NCI-H1417 (cell line): ENCODE results near the gene ENO3.
A peak's percentile ranks its signal among the peaks of the same experiment; 100 is the strongest.

ENCODE experiments used
- DNase-seq, 3 experiments: peaks; one replicate each; lab custom pipeline; 2025; lab: John Stamatoyannopoulos, UW

The ENO3 gene

DNA sequence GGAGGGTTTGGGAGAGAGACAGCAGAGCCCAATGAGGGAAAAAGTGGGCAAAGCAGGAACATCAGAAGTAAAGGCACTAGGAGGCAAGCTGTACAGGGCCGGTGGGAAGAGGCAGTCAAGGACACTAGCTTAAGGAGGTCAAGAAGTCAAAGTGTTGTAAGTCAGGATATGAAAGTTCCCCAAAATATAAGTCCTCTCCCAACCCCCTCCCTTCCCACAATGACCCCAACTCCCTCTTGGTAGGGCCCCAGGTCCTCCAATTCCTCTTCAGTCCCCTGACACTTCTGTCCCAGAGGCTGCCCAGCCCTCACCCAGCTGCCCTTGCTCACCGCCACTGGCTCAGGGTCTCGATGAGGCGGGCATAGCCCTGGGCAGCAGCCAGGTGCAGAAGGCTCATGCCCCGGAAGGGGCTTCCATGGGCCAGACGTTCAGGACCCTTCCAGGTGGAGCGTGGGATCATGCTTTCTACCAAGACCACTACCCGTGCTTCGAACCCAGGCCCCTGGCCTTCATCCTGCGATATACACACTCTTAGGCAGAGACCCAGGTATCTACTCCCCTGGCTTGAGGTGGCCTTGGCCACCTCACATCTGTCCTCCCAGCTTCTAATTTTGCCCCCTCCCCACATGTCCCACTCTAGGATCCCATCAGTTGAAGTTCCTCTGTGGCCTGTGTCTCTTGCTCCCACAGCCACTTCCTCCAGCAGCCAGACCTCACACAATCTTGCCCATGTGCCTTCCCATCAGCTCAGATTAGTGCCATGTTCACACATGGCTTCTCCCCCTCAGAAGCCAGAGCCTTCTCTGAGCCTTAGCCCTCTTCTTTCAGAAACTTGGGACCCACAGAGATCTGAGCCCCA is 22.6 kb downstream of the ENO3 start:
- DNase-seq: no peak

DNA sequence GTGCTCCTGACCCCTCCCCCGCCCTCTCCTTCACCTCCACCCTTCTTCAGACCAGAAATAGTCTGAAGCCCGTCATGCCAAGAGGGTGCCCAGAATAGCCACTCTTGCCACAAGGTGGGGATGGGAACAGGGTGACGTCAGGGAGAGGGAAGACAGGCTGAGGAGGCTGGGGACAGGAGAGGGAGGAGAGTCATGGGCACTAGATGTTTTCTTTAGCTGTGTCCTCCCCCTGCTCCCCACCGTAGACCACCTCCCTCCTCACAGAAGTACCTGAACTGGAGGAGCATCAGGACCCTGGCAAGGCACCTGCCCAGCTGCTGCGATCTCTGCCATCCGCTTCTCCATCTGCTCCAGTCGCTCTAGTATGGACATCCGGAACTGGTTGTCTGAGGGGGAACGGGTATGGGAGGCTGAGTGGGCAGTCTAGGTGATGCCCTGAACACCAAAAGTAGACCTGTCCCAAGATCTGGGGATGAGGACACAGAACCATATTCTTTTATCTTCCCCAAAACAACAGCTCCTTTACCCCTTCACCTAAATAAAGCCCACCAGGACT is 23.3 kb downstream of the ENO3 start:
- DNase-seq: no peak

DNA sequence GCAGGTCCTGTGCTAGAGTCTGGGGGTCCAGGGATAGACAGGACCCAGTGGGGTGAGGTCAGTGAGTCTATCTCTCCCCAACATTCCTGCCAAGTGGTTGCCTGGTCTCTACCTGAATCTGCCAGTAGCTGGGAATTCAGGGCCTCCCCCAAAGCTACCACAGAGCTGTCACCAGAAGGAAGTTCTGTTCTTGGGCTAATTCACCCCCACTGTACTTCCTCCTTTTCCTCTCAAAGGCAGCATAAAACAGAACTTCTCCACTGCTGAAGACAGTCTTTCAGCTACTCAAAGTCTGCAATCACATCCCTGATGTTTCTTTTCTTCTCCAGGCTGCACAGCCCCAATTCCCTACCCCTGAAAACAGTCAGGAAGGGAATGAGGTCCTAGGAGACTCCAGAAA is 27.8 kb downstream of the ENO3 start:
- no peak for DNase-seq

DNA sequence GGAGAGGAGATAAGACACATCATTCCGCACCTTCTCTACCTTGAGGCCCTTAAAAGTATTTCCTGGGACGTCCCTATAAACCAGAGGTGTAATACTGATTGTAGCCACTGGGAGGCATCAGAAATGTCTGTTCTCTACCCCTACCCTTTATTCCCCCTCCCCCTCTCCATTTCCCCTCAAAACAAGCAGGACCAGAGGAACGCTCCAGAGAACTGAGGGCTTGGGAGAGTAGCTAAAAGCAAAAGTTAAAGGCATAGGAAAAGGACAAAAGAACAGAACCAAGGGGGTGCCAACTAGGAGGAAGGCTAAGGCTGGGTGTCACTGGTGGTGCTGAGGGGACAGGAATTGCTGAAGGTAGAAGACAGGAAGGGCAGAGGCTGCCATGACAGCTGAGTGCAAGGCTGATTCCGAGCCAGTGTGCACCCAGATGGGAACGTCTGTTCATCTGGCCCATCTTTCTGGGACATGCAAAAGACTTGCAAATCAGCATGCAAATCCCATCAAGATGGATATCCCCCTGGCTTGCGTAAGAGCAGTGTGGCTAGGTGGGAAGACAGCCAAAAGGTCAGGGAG is 29.8 kb downstream of the ENO3 start:
- peak; percentile 6 to 49 (median 24) for DNase-seq

DNA sequence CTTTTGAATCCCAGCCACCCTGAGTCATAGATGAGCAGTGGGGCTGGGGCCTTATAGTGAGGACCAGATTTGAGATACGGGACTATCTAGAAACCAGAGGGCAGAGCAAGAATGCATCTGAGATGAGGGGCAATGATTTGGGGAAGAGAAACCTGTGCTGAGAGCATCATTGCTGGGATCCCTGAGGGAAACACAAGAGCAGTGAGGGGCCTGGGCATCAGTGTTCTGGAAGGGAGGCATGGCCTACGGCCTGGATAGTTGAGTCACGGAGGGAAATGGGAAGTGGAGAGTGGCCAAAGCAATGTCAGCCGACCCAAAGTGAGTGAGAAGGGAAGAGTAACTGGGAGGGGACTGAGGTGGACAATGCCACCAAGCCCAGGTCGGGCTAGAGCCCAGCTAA is 31.4 kb downstream of the ENO3 start:
- DNase-seq: no peak

DNA sequence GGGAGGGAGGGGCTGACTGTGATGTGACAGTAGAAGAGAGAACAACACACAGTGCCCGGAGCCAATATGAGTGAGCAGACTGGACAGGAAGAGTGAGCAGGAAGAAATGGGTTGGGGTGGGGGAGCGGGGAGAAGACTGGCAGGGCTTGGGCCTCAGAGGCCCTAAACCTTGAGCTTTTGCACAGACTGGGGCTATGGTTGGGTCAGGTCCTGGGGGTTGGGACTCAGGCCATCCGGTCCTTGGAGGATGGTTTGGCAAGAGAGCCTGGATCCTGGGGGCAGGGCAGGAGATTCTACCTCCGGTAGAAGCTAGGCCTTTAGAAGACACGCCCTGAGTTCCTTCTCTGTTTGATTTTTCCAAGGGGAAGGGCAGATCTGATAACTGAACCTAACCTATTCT is 35.5 kb downstream of the ENO3 start:
- DNase-seq: no peak

DNA sequence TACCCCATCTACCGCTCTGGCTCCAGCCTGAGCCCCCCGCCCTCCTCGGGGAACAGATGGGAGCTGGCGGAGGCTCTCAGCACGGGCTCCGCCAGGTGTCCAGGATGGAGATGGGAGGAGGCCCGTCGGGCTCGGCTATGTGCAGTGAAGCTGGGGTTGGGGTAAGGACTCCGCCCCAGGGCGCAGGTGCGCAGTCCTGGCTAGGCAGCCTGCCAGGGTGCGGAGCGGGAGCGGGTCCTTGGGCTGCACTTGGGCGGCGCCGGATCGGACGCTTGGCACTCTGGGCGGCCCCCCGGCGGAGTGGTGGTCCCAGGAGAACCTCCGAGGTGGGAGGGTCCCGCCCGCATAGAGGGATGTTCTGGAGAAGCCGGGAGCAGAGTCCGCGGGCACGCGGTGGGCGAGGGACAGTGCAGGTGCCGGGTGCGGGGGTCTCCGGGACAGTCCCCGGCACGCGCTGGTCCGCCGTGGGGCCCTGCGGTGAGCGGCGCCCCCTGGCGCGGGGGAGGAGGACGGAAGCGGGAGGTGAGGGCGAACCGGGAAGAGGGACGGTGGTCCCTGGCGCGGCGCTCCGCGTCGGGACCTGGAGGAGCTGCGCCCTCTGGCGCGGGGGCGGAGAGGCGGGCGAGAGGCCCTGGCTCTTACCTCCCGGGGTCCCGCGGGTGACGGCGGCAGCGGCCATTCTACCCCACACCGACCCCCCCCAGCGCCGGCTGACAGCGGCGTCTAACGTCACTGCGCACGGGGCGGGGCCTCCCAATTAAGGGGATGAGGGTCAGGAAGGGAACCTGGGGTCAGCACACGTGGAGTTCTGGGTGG is 36.2 kb downstream of the ENO3 start, which contains the start of gene CAMTA2:
Gene CAMTA2 (minus strand): TSS at position 725 of the 816 bp plus-strand sequence. CDS start 1,453 bp downstream, outside the sequence.
- DNase-seq: peak; percentile 55 to 73 (median 69)

DNA sequence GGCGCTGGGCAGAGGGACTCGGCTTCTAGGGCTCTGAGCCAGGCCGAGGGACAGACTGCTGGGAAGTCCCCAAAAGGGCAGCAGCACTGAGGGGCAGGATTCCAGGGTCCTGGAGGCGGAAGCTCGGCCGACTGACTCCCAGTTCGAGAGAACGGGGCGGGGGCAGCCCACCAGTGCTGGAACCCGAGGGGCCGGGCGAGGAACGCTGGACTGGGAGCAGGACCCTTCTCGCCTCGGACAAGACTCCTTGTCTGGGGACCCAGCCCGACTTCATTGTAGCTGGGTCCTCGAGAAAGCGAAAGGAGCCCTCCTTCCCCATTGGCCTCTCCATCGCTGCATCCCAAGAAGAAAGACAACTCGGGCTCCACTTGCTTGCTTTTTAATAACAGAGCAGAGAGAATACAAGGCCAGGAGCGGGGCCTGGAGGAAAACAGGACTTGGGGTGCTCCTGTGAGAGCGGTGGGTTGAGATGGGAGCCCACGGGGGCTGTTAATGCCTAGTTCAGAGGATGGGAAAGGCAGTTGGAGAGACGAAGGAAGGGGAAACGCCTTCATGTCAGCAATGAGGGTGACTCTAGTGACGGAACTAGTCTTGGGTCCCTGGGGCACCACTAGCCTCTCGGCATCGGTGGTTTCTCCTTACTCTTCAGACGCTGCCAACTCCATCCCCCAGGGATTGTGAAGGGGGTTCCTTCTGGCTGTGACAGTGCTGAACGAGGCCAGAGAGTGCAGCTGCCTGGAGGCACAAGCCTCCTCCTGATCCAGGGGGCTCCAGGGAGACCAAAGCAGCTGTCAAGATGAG is 37.0 kb downstream of the ENO3 start:
- DNase-seq: peak in 1 of 3 experiments; percentile 48

DNA sequence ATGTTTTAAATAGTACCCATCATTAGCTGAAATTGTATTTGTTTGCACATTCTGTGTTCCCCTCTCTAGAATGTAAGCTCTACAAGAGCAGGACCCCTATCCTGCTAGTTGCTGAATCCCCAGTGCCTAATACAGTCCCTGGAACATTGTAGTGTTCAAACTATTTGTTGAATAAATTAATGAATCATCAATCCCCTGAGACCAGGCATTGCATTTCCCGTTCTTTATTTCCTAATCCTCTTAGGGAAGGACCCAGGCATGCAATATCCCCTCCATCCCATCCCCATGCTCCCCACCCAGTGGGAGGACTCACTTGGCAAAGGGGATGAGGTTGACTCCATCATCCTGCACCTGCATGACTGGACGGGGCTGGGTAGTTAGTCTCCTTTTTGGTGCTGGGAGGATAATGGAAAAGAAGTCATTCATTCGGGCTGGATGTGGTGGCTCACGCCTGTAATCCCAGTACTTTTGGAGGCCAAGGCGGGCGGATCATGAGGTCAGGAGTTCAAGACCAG is 43.2 kb downstream of the ENO3 start:
- DNase-seq: no peak

DNA sequence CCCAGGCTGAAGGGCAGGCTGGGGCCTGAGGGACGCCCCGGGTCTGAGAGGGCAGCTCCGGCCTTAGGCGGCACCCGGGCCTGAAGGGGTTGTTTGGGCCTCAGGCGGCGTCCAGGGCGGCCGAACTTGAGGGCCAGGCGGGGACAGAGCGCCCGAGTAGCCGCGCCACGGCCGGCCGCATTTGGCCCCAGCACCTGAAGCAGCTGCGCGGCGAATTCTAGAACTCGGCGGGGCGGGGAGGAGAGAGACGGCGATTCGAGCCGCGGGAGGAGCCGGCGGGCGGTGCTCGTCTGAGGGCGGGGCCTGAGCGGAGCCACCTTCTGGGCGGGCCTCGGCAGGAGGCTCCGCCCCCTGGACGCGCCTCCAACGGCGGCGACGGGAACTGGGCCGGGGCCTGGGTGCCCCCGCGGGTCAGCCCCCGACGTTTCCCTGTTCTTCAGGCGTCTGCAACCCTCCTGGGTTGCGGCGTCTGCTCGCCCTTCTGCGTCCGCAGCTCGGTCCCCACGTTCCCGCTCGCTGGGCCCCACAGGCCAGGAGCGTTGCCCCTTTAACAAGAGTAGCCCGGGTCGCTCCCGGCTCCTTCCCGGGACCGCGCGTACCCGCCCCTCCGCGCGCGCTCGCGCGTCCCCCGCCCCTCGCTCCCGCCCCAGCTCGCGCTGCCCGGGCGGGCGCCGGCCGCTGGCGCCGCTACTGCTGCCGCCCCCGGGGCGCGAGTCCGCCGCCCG is 46.5 kb downstream of the ENO3 start, which contains the start of the genes INCA1 and KIF1C:
Gene INCA1 (minus strand): TSS at position 221 of the 725 bp plus-strand sequence. CDS start 3,085 bp downstream, outside the sequence.
Gene KIF1C (plus strand): TSS at position 649 of the 725 bp plus-strand sequence. CDS start 2,297 bp downstream, outside the sequence.
- peak; percentile 82 to 89 (median 84) for DNase-seq

DNA sequence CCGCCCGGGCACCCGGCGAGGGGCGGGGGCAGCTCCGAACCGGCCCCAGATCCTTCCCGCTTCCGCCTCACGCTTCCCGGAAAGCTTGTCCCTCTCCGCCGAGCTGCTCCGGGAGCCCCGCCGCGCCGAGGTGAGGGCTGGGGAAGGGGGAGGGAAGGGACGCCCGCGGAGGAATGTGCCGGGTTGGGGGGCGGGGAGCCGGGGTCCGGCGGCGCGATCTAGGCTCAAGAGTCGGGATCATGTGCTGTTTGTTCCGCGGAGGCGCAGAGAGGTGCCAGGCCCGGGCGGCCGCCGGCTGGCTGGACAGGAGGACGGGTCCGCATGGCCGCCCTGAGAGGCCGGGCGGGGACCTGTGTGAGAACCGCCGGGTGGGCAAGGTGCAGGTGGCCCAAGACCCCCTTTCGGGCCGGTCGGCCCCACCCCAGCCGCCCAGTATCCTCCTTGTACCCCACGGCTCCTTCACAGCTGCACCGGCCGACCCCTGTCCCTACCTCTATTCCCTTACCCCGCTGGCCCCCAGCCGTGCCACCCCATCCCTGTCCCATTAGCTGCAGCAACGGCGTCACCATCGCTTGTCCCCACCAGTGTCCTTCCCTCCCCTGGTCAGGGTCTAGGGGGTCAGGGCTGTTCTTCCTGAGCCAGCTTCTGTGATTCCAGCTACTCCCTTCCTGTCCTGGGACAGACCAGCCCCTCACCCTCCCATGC is 47.3 kb downstream of the ENO3 start:
- DNase-seq: no peak

DNA sequence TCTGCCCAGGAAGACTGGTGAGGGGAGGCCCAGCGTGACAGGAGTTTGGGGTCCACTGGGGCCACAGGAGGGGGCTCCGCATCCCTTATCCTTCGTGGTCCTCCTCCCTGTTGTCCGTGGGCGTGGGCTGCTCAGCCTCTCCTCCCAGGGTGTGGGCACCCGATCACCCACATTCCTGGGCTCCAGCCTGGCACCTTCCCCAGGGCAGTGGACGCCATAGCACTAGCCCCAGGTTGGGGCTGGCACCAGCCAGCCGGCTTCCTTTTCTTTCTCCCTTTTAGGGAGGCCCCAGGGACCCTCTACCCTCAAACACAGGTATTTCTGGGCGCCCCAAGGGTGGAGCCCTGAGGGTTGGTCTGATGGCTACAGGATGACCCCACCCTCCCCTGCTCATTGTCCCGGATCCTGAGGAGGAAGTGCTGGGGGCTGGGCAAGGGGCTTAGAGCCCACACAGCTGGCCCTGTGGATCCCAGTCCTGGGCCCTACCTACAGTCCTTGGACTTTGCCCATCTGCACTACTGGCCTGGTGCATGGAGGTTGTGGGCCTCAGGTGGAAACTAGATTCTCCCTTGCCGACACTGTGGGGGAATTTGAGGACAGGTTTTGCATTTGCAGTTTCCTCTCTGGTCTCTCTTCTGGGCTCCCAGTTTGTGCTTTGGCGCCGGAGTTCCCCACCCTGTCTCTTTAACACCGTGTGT is 48.0 kb downstream of the ENO3 start:
- no peak for DNase-seq

DNA sequence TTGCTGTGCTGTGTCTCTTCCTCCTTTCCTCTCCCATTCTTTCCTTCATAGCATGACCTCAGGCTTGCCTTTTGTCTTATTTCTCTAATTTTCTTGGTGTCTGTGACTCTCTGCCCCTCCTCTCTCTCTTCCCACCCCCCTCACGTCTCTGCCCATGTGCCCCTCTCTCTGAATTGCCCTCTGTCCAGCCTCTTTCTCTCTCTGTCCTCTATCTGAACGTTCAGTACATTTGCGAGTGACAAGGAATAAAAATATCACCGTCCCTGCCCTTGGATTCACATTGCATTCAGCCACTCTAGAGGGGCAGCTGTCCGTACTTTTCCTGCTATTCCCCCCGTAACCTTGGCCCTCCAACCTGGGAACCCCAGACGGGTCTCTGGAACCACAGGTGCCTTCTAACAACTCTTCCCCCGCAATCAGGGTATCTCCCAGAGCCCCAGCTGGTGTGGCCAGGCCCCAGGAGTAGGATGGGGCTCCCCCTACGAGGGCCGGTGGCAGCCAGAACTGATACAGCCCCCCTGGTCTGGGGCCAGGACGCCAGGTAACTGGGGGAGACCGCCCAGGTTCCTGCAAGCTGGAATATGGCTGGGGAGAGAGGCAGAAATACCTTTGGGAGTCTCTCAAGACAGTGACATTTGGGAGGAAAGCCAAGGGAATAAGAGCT is 48.6 kb downstream of the ENO3 start:
- DNase-seq: no peak

DNA sequence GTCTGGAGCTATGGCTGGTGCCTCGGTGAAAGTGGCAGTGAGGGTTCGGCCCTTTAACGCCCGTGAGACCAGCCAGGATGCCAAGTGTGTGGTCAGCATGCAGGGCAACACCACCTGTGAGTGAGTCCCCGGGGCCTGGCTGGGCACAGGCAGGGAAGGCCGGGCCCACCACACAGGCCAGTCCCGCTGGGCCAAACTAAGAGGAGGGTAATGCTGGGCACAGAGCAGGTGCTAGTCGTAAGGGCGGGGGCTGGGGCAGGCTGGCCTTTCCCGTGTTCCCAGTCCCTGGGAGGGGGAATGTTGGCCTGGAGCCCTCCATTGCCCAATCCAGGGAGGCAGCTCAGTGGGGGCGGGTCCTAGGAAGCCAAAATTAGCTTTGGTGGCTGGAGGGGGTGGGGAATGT is 49.3 kb downstream of the ENO3 start:
- DNase-seq: no peak

DNA sequence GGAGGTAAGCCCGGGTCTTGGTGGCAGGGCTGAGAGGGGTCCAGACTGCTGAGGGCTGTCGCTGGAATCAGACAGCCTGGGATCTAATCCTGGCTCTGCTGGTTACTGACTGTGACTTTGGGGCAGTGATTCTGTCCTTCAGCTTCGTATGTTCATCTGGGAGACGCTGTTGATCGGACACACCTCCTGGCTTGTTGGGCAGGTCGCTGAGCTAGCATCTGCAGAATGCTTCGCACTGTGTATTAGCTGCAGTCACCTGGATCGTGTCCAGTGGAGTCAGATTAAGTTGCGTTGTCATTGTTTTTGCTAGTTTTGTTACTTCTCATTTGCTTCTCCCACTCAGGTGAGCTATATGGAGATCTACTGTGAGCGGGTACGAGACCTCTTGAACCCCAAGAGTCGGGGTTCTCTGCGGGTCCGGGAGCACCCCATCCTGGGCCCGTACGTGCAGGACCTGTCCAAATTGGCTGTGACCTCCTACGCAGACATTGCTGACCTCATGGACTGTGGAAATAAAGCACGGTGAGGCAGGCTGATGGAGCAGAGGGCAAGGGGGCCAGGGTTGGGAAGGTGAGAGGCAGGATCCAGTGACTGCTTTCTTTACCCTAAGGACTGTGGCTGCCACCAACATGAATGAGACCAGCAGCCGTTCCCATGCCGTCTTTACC is 51.3 kb downstream of the ENO3 start:
- no peak for DNase-seq

DNA sequence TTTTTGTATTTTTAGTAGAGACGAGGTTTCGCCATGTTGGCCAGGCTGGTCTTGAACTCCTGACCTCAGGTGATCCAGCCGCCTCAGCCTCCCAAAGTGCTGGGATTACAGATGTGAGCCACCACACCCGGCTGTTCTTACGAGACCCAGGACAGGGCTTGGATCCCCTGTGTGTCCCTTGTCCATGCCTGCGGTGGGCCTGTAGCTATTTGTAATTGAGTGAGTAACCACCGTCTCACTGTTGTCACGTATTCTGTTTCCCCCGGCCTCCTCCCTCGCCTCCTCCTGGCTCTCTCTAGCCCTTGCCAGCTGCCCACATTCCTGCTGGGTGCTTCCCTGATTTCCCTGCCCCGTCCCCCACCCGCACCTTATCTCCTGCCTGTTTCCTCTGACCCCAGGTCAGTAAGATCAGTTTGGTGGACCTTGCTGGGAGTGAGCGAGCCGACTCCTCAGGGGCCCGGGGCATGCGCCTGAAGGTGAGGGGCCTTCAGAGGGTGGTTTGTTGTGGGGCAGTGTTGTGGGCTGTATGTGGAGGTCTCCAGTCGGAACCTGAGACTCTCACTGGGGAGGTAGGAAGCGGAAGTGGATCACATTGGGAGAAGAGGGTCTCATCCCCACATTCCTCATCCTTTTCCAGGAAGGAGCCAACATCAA is 52.4 kb downstream of the ENO3 start:
- DNase-seq: no peak
